RWPE2 (cell line): ENCODE data around the gene HERC5.

ENCODE experiments used
- ATAC-seq: fragments of 200-7000 bp; cut with Tn5 transposase; 3 replicates; pipeline ENCODE4 v1.9.1; 2021; ENCODE audit warnings: low read depth
- DNase-seq: peaks from one replicate; pipeline ENCODE4 v3.0.0-alpha.2; 2020; ENCODE audit warnings: low spot score
- H3K27ac ChIP-seq: fragments of 450-650 bp; 2 replicates; pipeline ENCODE4 v1.5.1; 2017; ENCODE audit warnings: mild to moderate bottlenecking; ENCODE audit not compliant: poor library complexity, severe bottlenecking
- H3K27me3 ChIP-seq: fragments of 250-450 bp; sonication (Bioruptor Pico); 2 replicates; pipeline ENCODE4 v1.5.1; 2021; ENCODE audit warnings: mild to moderate bottlenecking, moderate library complexity; ENCODE audit not compliant: insufficient read depth, poor library complexity, severe bottlenecking
- H3K36me3 ChIP-seq: fragments of 250-450 bp; sonication (Bioruptor Pico); 2 replicates; pipeline ENCODE4 v1.5.1; 2020; ENCODE audit warnings: low read depth, mild to moderate bottlenecking, moderate library complexity
- H3K4me1 ChIP-seq: fragments of 250-450 bp; sonication (Bioruptor Pico); 2 replicates; pipeline ENCODE4 v1.5.1; 2021; ENCODE audit warnings: mild to moderate bottlenecking, moderate library complexity; ENCODE audit not compliant: insufficient read depth, poor library complexity, severe bottlenecking
- H3K4me3 ChIP-seq: fragments of 250-450 bp; sonication (Bioruptor Pico); 2 replicates; pipeline ENCODE4 v1.5.1; 2021; ENCODE audit warnings: mild to moderate bottlenecking, moderate library complexity; ENCODE audit not compliant: severe bottlenecking
- H3K9me3 ChIP-seq: fragments of 250-450 bp; sonication (Bioruptor Pico); 2 replicates; pipeline ENCODE4 v1.5.1; 2021; ENCODE audit warnings: mild to moderate bottlenecking, moderate library complexity; ENCODE audit not compliant: severe bottlenecking
- CTCF ChIP-seq: fragments of 450-650 bp; IDR thresholded peaks from one replicate; pipeline ENCODE4 v1.5.1; 2017; ENCODE audit warnings: mild to moderate bottlenecking, moderate library complexity; ENCODE audit not compliant: poor library complexity, severe bottlenecking

The HERC5 gene

GRCh38 chr4:88522702-88523324 lies 65.9 kb downstream of the HERC5 start:
- 0 out of 3 replicates have a peak, but pooled peaks have one; percentile 15 for ATAC-seq
- TF ChIP-seq CTCF = no peak
- H3K4me3 ChIP-seq = peak overlapping the region; percentile 90
- DNase-seq = no peak
- H3K9me3 ChIP-seq = no peaks in the 10 kb centered on the region
- H3K27me3 ChIP-seq = no peaks in the 10 kb centered on the region
- peaks cover 9% of the 10 kb centered on the region for H3K4me1 ChIP-seq
- peak overlapping the region; percentile 56 for H3K27ac ChIP-seq
- peaks cover 29% of the 10 kb centered on the region for H3K36me3 ChIP-seq

- Histone ChIP-seq H3K4me3 (peak within 1 kb of the TSS; percentile 90), H3K36me3 (peaks cover 29% of the 10 kb centered on the region), H3K4me1 (peaks cover 9% of the 10 kb centered on the region), H3K27me3 (no peaks in the 10 kb centered on the region), H3K9me3 (no peaks in the 10 kb centered on the region), H3K27ac (peak within 1 kb of the TSS; percentile 56)
- ATAC-seq (peak; percentile 91), DNase-seq (peak; percentile 94)
- TF ChIP-seq CTCF = no peak
These were observed 66.6 kb downstream of the HERC5 start, which contains the start of gene PYURF for GRCh38 chr4:88523325-88524129. PYURF (minus strand) TSS chr4:88523776; CDS start chr4:88523700, 76 bp downstream.

- ATAC-seq = no peak
- Histone ChIP-seq H3K36me3 (peaks cover 29% of the 10 kb centered on the region), H3K27ac (peak overlapping the region; percentile 56), H3K4me3 (peak overlapping the region; percentile 90), H3K4me1 (peaks cover 9% of the 10 kb centered on the region), H3K9me3 (no peaks in the 10 kb centered on the region), H3K27me3 (no peaks in the 10 kb centered on the region)
- no peak for DNase-seq
- TF ChIP-seq CTCF = no peak
These were observed 67.3 kb downstream of the HERC5 start for GRCh38 chr4:88524171-88524570.

GRCh38 chr4:88526221-88526815 lies 69.4 kb downstream of the HERC5 start:
- peak; percentile 63 for TF ChIP-seq CTCF
- H3K4me1 ChIP-seq = peaks cover 11% of the 10 kb centered on the region
- H3K27me3 ChIP-seq = no peaks in the 10 kb centered on the region
- H3K27ac ChIP-seq = no peak overlapping the region
- ATAC-seq = peak; percentile 22; the same call in 1 of the 3 replicates
- H3K4me3 ChIP-seq = no peak overlapping the region
- DNase-seq = no peak
- H3K36me3 ChIP-seq = peaks cover 14% of the 10 kb centered on the region
- no peaks in the 10 kb centered on the region for H3K9me3 ChIP-seq
